Suprapubic skin (tissue), 4 donors: Measurements from ENCODE around the gene DDX31. TPM values are rescaled to one million over a fixed set of nuclear protein-coding genes. Genes with fewer than 3 reads are reported as not detected.

Experiments used
- DNase-seq, 2 donors: peaks; one replicate each; pipeline ENCODE4 v3.0.0-alpha.2; 2019; ENCODE audit warnings: low spot score in 2 of 2
- H3K27ac ChIP-seq: fragments of 200-600 bp; sonication (generic); one replicate; pipeline ENCODE4 v1.5.1; 2019
- H3K27me3 ChIP-seq: fragments of 200-600 bp; sonication (generic); one replicate; pipeline ENCODE4 v1.5.1; 2019
- H3K36me3 ChIP-seq: fragments of 200-600 bp; sonication (generic); one replicate; pipeline ENCODE4 v1.5.1; 2019
- H3K4me1 ChIP-seq: fragments of 200-600 bp; sonication (generic); one replicate; pipeline ENCODE4 v1.5.1; 2019
- H3K4me3 ChIP-seq: fragments of 200-600 bp; sonication (generic); one replicate; pipeline ENCODE4 v1.5.1; 2019; ENCODE audit warnings: mild to moderate bottlenecking
- H3K9me3 ChIP-seq: fragments of 200-600 bp; sonication (generic); one replicate; pipeline ENCODE4 v1.5.1; 2019
- EP300 ChIP-seq: sonication (generic); formaldehyde crosslinking; IDR thresholded peaks from one replicate; pipeline ENCODE4 v1.6.1; 2017; ENCODE audit warnings: antibody characterized with exemption
- POLR2A ChIP-seq, 2 donors: fragments of 450-650 bp; IDR thresholded peaks; one replicate each; pipeline ENCODE4 v1.6.1; 2017; ENCODE audit warnings: antibody characterized with exemption in 2 of 2, mild to moderate bottlenecking in 2 of 2, moderate library complexity in 2 of 2
- POLR2AphosphoS5 ChIP-seq, 3 donors: sonication (generic); formaldehyde crosslinking; IDR thresholded peaks; one replicate each; pipeline ENCODE4 v1.6.1; 2017; ENCODE audit warnings: antibody characterized with exemption in 3 of 3
- WGBS: methylation state at CpG from one replicate; pipeline ENCODE4 v1.1.5; 2018; 5-methylcytosine and 5-hydroxymethylcytosine counted together
- total RNA-seq, 4 donors: library from RNA; depleted of rRNA; stranded (reverse); fragments of >200 nt; gene quantifications; one replicate each; pipeline ENCODE4 v1.1.0, GENCODE V29; 2016
- TF ChIP-seq, protein P1 (sequence below), 2 donors: fragments of 200-600 bp in 1 of 2; fragments of 450-650 bp in 1 of 2; sonication (generic) in 1 of 2; IDR thresholded peaks; one replicate each; pipeline ENCODE4 v1.5.1; 2016 to 2019; ENCODE audit warnings: antibody characterized with exemption in 2 of 2, mild to moderate bottlenecking in 1 of 2, moderate library complexity in 1 of 2

Gene DDX31
- total RNA-seq, 4 donors from 2014 or later: 18.6 to 35.8 (median 20.5) TPM

GRCh38 chr9:132551556-132551955 lies 118.2 kb downstream of the DDX31 start:
- peaks cover 42% of the 10 kb centered on the region for H3K27me3 ChIP-seq
- no peaks in the 10 kb centered on the region for H3K36me3 ChIP-seq
- no peaks in the 10 kb centered on the region for H3K9me3 ChIP-seq
- TF ChIP-seq POLR2A (IDR thresholded peaks at IDR 0.05) (no peak), EP300 (no peak), POLR2AphosphoS5 (IDR thresholded peaks at IDR 0.05) (no peak)
- TF ChIP-seq, protein P1, sequence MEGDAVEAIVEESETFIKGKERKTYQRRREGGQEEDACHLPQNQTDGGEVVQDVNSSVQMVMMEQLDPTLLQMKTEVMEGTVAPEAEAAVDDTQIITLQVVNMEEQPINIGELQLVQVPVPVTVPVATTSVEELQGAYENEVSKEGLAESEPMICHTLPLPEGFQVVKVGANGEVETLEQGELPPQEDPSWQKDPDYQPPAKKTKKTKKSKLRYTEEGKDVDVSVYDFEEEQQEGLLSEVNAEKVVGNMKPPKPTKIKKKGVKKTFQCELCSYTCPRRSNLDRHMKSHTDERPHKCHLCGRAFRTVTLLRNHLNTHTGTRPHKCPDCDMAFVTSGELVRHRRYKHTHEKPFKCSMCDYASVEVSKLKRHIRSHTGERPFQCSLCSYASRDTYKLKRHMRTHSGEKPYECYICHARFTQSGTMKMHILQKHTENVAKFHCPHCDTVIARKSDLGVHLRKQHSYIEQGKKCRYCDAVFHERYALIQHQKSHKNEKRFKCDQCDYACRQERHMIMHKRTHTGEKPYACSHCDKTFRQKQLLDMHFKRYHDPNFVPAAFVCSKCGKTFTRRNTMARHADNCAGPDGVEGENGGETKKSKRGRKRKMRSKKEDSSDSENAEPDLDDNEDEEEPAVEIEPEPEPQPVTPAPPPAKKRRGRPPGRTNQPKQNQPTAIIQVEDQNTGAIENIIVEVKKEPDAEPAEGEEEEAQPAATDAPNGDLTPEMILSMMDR (IDR thresholded peaks at IDR 0.05): no peak
- 68% methylated on average over 13 of the region's 13 CpGs for WGBS
- H3K27ac ChIP-seq: no peak overlapping the region
- no peak for DNase-seq
- peaks cover 1% of the 10 kb centered on the region for H3K4me1 ChIP-seq
- no peak overlapping the region for H3K4me3 ChIP-seq

DNA sequence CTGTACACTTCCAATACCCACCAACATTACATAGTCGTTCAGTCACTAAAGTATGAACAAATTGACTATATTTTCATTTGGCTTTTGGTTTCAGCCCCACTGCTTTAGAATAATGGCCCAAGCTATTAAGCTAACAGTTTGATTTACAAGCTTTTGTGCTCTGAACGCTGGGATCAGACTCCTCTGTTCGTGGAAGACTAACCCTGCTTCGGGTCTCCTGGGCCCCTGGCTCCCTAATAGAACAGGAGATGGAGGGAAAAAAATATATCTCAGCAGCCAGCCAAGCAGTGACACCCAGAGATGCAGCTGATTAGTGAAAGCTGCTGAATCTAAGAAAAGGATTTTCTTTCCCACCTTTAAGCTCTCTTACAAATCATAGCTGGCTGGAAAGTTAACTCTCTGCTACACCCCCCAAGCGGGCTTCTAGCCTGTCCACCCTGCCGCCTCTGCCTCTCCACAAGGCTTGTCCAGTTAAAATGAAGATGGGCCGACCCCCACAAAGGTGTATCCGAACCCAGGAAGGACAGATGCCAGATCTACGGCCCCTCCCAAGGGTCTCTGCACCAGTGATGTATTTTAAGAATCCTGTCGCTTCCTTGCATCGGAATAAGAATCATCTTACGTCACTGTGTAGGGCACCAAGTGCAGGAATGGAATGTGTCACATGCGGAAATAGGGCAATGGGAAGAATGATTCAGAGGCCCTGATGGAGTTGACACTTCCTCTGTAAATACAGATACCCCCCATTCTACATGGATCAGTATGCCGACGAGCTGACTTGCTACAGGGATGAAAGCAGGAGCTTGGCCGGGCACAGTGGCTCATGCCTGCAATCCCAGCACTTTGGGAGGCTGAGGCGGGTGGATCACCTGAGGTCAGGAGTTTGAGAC lies 120.8 kb downstream of the DDX31 start:
- TF ChIP-seq POLR2A (IDR thresholded peaks at IDR 0.05) (no peak), POLR2AphosphoS5 (IDR thresholded peaks at IDR 0.05) (no peak), EP300 (no peak)
- TF ChIP-seq, protein P1 (IDR thresholded peaks at IDR 0.05): no peak
- H3K27me3 ChIP-seq: peaks cover 35% of the 10 kb centered on the region
- no peaks in the 10 kb centered on the region for H3K36me3 ChIP-seq
- H3K4me1 ChIP-seq: peaks cover 7% of the 10 kb centered on the region
- no peak for DNase-seq
- H3K27ac ChIP-seq: no peak overlapping the region
- no peaks in the 10 kb centered on the region for H3K9me3 ChIP-seq
- 64% methylated on average over 17 of the region's 17 CpGs for WGBS
- no peak overlapping the region for H3K4me3 ChIP-seq

DNA sequence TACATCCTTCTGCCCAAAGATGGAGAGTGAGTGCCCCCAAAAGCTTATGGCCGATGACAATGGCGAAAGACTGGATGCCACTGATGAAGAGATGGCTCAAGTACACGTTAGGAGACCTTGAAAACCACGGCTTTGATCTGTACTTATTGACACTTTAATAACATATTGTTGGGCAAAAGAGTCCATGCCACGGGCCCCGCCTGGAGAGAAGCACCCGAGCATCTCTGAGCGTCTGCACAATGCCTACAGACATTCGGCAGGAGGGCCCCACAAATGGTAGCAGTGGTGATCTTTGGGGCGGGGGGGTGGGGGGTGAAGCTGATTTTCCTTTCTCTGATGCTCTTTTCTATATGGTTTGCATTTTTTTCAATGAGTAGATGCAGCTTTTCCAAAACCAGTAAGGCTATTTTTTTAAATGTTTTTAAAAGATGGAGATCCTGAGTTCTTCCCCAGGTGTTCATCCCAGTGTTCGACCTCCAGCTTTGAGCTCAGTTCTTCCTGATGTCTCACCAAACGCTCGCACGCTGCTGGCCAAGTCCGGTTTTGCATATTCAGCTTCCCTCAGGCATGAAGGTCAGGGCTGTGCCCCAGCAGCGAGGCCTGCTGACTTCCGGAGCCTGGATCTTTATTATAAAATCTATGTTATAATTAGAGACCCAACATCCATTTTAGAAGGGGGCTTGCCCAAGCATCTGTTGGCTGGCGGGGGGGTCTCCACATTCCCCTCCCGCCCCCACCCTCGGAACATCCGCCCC lies 121.6 kb downstream of the DDX31 start:
- no peak for DNase-seq
- H3K27me3 ChIP-seq: peaks cover 32% of the 10 kb centered on the region
- H3K4me1 ChIP-seq: peaks cover 7% of the 10 kb centered on the region
- no peak overlapping the region for H3K27ac ChIP-seq
- H3K4me3 ChIP-seq: no peak overlapping the region
- H3K9me3 ChIP-seq: no peaks in the 10 kb centered on the region
- no peaks in the 10 kb centered on the region for H3K36me3 ChIP-seq
- WGBS: 72% methylated on average over 21 of the region's 21 CpGs
- TF ChIP-seq, protein P1 (IDR thresholded peaks at IDR 0.05): no peak
- TF ChIP-seq POLR2AphosphoS5 (IDR thresholded peaks at IDR 0.05): no peak
- no peak for TF ChIP-seq POLR2A (IDR thresholded peaks at IDR 0.05)
- TF ChIP-seq EP300: no peak

- no peak overlapping the region for H3K4me3 ChIP-seq
- H3K36me3 ChIP-seq: no peaks in the 10 kb centered on the region
- H3K4me1 ChIP-seq: peaks cover 7% of the 10 kb centered on the region
- WGBS: 91% methylated on average over 13 of the region's 13 CpGs
- no peak overlapping the region for H3K27ac ChIP-seq
- TF ChIP-seq POLR2A (IDR thresholded peaks at IDR 0.05): no peak
- H3K9me3 ChIP-seq: no peaks in the 10 kb centered on the region
- DNase-seq: no peak
- H3K27me3 ChIP-seq: peaks cover 34% of the 10 kb centered on the region
These were observed 122.3 kb downstream of the DDX31 start for GRCh38 chr9:132547436-132547835.

DNA sequence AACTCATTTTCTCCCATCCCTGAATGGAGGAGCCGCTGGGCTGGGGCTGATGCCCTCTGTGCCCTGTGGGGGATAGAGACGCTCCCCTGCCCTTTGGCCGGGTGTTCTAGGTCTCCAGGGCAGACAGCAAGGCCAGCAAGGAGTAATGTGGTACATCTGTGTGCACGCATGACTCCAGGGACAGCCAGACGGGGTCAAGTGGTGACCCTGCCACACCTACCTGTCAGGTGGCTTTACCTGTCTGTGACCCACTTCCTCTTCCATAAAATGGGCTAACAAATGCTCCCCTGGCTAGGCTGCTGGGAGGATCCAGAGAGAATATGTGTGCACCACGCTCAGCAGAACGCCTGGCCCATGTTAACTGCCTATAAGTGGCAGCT lies 122.7 kb downstream of the DDX31 start:
- TF ChIP-seq EP300: no peak
- Histone ChIP-seq H3K27ac (no peak overlapping the region), H3K27me3 (peaks cover 31% of the 10 kb centered on the region), H3K4me3 (no peak overlapping the region), H3K9me3 (no peaks in the 10 kb centered on the region), H3K4me1 (peaks cover 7% of the 10 kb centered on the region), H3K36me3 (no peaks in the 10 kb centered on the region)
- no peak for DNase-seq
- WGBS: 67% methylated on average over 4 of the region's 7 CpGs
